GM23338 (cell line): ENCODE results near the gene ARX. TPM values are rescaled to one million over a fixed set of nuclear protein-coding genes. Genes with fewer than 3 reads are reported as not detected.

ENCODE experiments used
- ATAC-seq: fragments of 200-7000 bp; cut with Tn5 transposase; 3 replicates; pipeline ENCODE4 v1.9.1; 2020
- DNase-seq: peaks from one replicate; pipeline ENCODE4 v3.0.0-alpha.2; 2015; ENCODE audit warnings: low spot score
- H2AFZ ChIP-seq: fragments of 200-600 bp; sonication (generic); 2 replicates; pipeline ENCODE4 v1.8.0; 2016; ENCODE audit warnings: antibody characterized with exemption, mild to moderate bottlenecking, moderate library complexity
- H3F3A ChIP-seq: fragments of 200-600 bp; sonication (generic); replicated peaks from 2 replicates; pipeline ENCODE4 v1.8.0; 2017; ENCODE audit warnings: antibody characterized with exemption, mixed run types, low read depth
- H3K27ac ChIP-seq: fragments of 200-600 bp; sonication (generic); 2 replicates; pipeline ENCODE4 v1.6.1; 2016; ENCODE audit warnings: low read depth
- H3K27me3 ChIP-seq: fragments of 200-600 bp; sonication (generic); 2 replicates; pipeline ENCODE4 v1.8.0; 2016; ENCODE audit warnings: mild to moderate bottlenecking, mixed run types, moderate library complexity; ENCODE audit not compliant: insufficient read depth
- H3K36me3 ChIP-seq: fragments of 200-600 bp; sonication (generic); 2 replicates; pipeline ENCODE4 v1.8.0; 2016; ENCODE audit warnings: mild to moderate bottlenecking; ENCODE audit not compliant: insufficient read depth
- H3K4me1 ChIP-seq: fragments of 200-600 bp; sonication (generic); 2 replicates; pipeline ENCODE4 v1.8.0; 2016; ENCODE audit warnings: mild to moderate bottlenecking, moderate library complexity; ENCODE audit not compliant: insufficient read depth
- H3K4me2 ChIP-seq: fragments of 200-600 bp; sonication (generic); 2 replicates; pipeline ENCODE4 v1.7.1; 2017; ENCODE audit warnings: mixed run types
- H3K4me3 ChIP-seq: fragments of 200-600 bp; sonication (generic); 2 replicates; pipeline ENCODE4 v1.6.1; 2016; ENCODE audit warnings: mixed run types
- H3K79me2 ChIP-seq: fragments of 200-600 bp; sonication (generic); replicated peaks from 2 replicates; pipeline ENCODE4 v1.8.0; 2017; ENCODE audit warnings: mild to moderate bottlenecking; ENCODE audit not compliant: insufficient read depth
- H3K9me2 ChIP-seq: fragments of 200-600 bp; sonication (generic); 2 replicates; pipeline ENCODE4 v1.8.0; 2017; ENCODE audit not compliant: insufficient read depth
- H4K20me1 ChIP-seq: fragments of 200-600 bp; sonication (generic); replicated peaks from 2 replicates; pipeline ENCODE4 v1.8.0; 2017; ENCODE audit warnings: mild to moderate bottlenecking; ENCODE audit not compliant: insufficient read depth
- H3K27ac Mint-ChIP-seq: 2 replicates; pipeline ENCODE4 v1.8.0; 2020; ENCODE audit warnings: inconsistent platforms, mild to moderate bottlenecking, moderate library complexity, mixed read lengths
- H3K27me3 Mint-ChIP-seq: 3 replicates; pipeline ENCODE4 v1.8.0; 2022; ENCODE audit warnings: low read depth, mild to moderate bottlenecking, moderate library complexity, mixed read lengths, inconsistent platforms; ENCODE audit not compliant: insufficient read depth, poor library complexity
- H3K36me3 Mint-ChIP-seq: 3 replicates; pipeline ENCODE4 v1.8.0; 2021; ENCODE audit warnings: low read depth, mild to moderate bottlenecking, inconsistent platforms, moderate library complexity, mixed read lengths
- H3K4me1 Mint-ChIP-seq: 3 replicates; pipeline ENCODE4 v1.8.0; 2020; ENCODE audit warnings: mild to moderate bottlenecking, inconsistent platforms, mixed read lengths
- H3K4me3 Mint-ChIP-seq: 3 replicates; pipeline ENCODE4 v1.8.0; 2021; ENCODE audit warnings: moderate library complexity, mild to moderate bottlenecking, inconsistent platforms, mixed read lengths
- H3K9me3 Mint-ChIP-seq: 3 replicates; pipeline ENCODE4 v1.8.0; 2020; ENCODE audit warnings: moderate library complexity, mild to moderate bottlenecking, inconsistent platforms, mixed read lengths
- CREB1 ChIP-seq: fragments of 250-450 bp; sonication (Bioruptor Pico); IDR thresholded peaks from 2 replicates; pipeline ENCODE4 v1.5.0; 2020; ENCODE audit warnings: low read depth, mild to moderate bottlenecking, moderate library complexity
- EZH2 ChIP-seq: fragments of 200-600 bp; sonication (generic); IDR thresholded peaks from one replicate; pipeline ENCODE4 v1.8.0; 2017; ENCODE audit warnings: antibody characterized with exemption, mild to moderate bottlenecking, low read depth; ENCODE audit not compliant: unreplicated experiment
- EZH2phosphoT487 ChIP-seq: fragments of 200-600 bp; sonication (generic); IDR thresholded peaks from one replicate; pipeline ENCODE4 v1.8.1; 2018; ENCODE audit warnings: antibody characterized with exemption; ENCODE audit not compliant: unreplicated experiment
- JUNB ChIP-seq: IDR thresholded peaks from one replicate; pipeline ENCODE4 v1.6.1; 2016; ENCODE audit warnings: antibody characterized with exemption; ENCODE audit not compliant: unreplicated experiment
- NANOG ChIP-seq: IDR thresholded peaks from 2 replicates; pipeline ENCODE4 v1.6.1; 2016; ENCODE audit warnings: antibody characterized with exemption, borderline replicate concordance
- POLR2AphosphoS5 ChIP-seq: IDR thresholded peaks from 2 replicates; pipeline ENCODE4 v1.6.1; 2016; ENCODE audit warnings: antibody characterized with exemption, low read depth
- REST ChIP-seq: IDR thresholded peaks from one replicate; pipeline ENCODE4 v1.6.1; 2018; ENCODE audit warnings: antibody characterized with exemption; ENCODE audit not compliant: unreplicated experiment
- STAT1 ChIP-seq: IDR thresholded peaks from one replicate; pipeline ENCODE4 v1.6.1; 2016; ENCODE audit warnings: antibody characterized with exemption; ENCODE audit not compliant: unreplicated experiment
- ZNF114 ChIP-seq: fragments of 250-450 bp; sonication (Bioruptor Pico); IDR thresholded peaks from 2 replicates; pipeline ENCODE4 v1.5.0; 2020; ENCODE audit warnings: mild to moderate bottlenecking, moderate library complexity
- polyA plus RNA-seq: library from polyadenylated mRNA; unstranded; fragments of >200 nt; fragmentation: Nextera tagmentation; extraction: Ambion mirVana; gene quantifications from 2 replicates; pipeline ENCODE4 v1.2.1, GENCODE V29; 2016
- total RNA-seq: library from RNA; depleted of rRNA; stranded (reverse); fragments of >200 nt; shearing (Covaris generic); gene quantifications from 2 replicates; pipeline ENCODE4 v1.2.3, GENCODE V29; 2014

Gene ARX
- total and polyA plus RNA-seq, 2 experiments from 2014 or later = 0.13 TPM; not detected in 1

GRCh38 chrX:24981030-24981429 is 34.7 kb downstream of the ARX start (continued):
- TF ChIP-seq ZNF114 (no peak), EZH2phosphoT487 (no peak), CREB1 (CRISPR knock-in tag) (no peak), JUNB (no peak), NANOG (no peak), EZH2 (no peak), REST (no peak)

- no peaks in the 10 kb centered on the region for H3K36me3 ChIP-seq
- no peaks in the 10 kb centered on the region for H3K27me3 ChIP-seq
- no peaks in the 10 kb centered on the region for H3F3A ChIP-seq
- Mint-ChIP-seq H3K4me3 (no peak overlapping the region), H3K9me3 (no peaks in the 10 kb centered on the region), H3K36me3 (no peaks in the 10 kb centered on the region), H3K27me3 (no peaks in the 10 kb centered on the region), H3K4me1 (peaks cover 6% of the 10 kb centered on the region; the same call in 1 of the 3 replicates), H3K27ac (no peak overlapping the region)
- H3K4me2 ChIP-seq = no peak overlapping the region
- H3K79me2 ChIP-seq = no peaks in the 10 kb centered on the region
- DNase-seq = no peak
- H2AFZ ChIP-seq = no peak overlapping the region
- H4K20me1 ChIP-seq = no peaks in the 10 kb centered on the region
- no peak for ATAC-seq
- no peak overlapping the region for H3K4me3 ChIP-seq
- H3K27ac ChIP-seq = no peak overlapping the region
- H3K9me2 ChIP-seq = no peaks in the 10 kb centered on the region
- TF ChIP-seq POLR2AphosphoS5 (no peak), REST (no peak), JUNB (no peak), STAT1 (no peak)
- H3K4me1 ChIP-seq = no peaks in the 10 kb centered on the region
These were observed 36.7 kb downstream of the ARX start for GRCh38 chrX:24979081-24979480.
